Measurements from ENCODE around the gene PACSIN2. TPM values are rescaled to one million over a fixed set of nuclear protein-coding genes. Genes with fewer than 3 reads are reported as not detected.

Gene PACSIN2
- total RNA-seq (10 to 100 TPM; 44.2 to 52.3 (median 48.3) TPM), polyA plus RNA-seq (100 to 1,000 TPM in 1 of 3 donors, 10 to 100 TPM in 2; 75.1 to 126 (median 91.4) TPM)

GRCh38 chr22:43014869-43015676 is at the start of gene PACSIN2:
PACSIN2 (minus strand) TSS chr22:43015149; CDS start chr22:42912080, 103,069 bp downstream.
- H3K36me3 ChIP-seq: no peaks in the 10 kb centered on the region
- H3K9me3 ChIP-seq: no peaks in the 10 kb centered on the region
- peaks cover 0 to 33% (median 29%) of the 10 kb centered on the region in 4 donors for H3K4me1 ChIP-seq
- DNase-seq: peak; percentile 100
- intact Hi-C loops (cut with DNase I): loop anchor here (2.0 to 10.0 kb wide), 6 partner anchors 20 to 370 kb away; partner anchors contain the start of genes ARFGAP3, ATP5MGL and CYB5R3
- H3K27ac ChIP-seq: peak within 1 kb of the TSS; percentile 80 to 88 (median 87)
- WGBS, 2 donors: 0% methylated on average over 85 of the region's 85 CpGs
- peak within 1 kb of the TSS; percentile 89 to 96 (median 92) for H3K4me3 ChIP-seq
- TF ChIP-seq POLR2A (IDR thresholded peaks at IDR 0.05): peak; percentile 83 to 93
- TF ChIP-seq EP300 (IDR thresholded peaks at IDR 0.05): no peak
- peak; percentile 91 to 98 (median 97) for TF ChIP-seq POLR2AphosphoS5 (IDR thresholded peaks at IDR 0.05)
- TF ChIP-seq CTCF (IDR thresholded peaks at IDR 0.05): no peak
- H3K27me3 ChIP-seq: no peaks in the 10 kb centered on the region

GRCh38 chr22:43060183-43060582 is 45.2 kb upstream of the PACSIN2 start:
- H3K9me3 ChIP-seq: no peaks in the 10 kb centered on the region
- no peak overlapping the region for H3K27ac ChIP-seq
- intact Hi-C loops (cut with DNase I): no loop called here
- H3K36me3 ChIP-seq: peaks cover 9 to 49% (median 12%) of the 10 kb centered on the region in 4 donors
- no peaks in the 10 kb centered on the region for H3K27me3 ChIP-seq
- TF ChIP-seq CTCF (IDR thresholded peaks at IDR 0.05) (peak in 1 of 4 experiments; percentile 19), POLR2AphosphoS5 (IDR thresholded peaks at IDR 0.05) (no peak), POLR2A (IDR thresholded peaks at IDR 0.05) (no peak), EP300 (IDR thresholded peaks at IDR 0.05) (no peak)
- no peaks in the 10 kb centered on the region for H3K4me1 ChIP-seq
- no peak overlapping the region for H3K4me3 ChIP-seq
- no peak for DNase-seq
- WGBS, 2 donors: 64 to 71% methylated on average over 5 of the region's 5 CpGs

GRCh38 chr22:43057641-43058040 is 42.7 kb upstream of the PACSIN2 start:
- Histone ChIP-seq H3K27ac (no peak overlapping the region), H3K27me3 (no peaks in the 10 kb centered on the region), H3K36me3 (peaks cover 5 to 35% (median 8%) of the 10 kb centered on the region in 4 donors), H3K4me3 (no peak overlapping the region), H3K4me1 (no peaks in the 10 kb centered on the region), H3K9me3 (no peaks in the 10 kb centered on the region)
- intact Hi-C loops (cut with DNase I): no loop called here
- WGBS, 2 donors: 91 to 92% methylated on average over 7 of the region's 7 CpGs
- no peak for TF ChIP-seq EP300 (IDR thresholded peaks at IDR 0.05)
- TF ChIP-seq POLR2A (IDR thresholded peaks at IDR 0.05): no peak
- no peak for TF ChIP-seq POLR2AphosphoS5 (IDR thresholded peaks at IDR 0.05)
- TF ChIP-seq CTCF (IDR thresholded peaks at IDR 0.05): no peak
- no peak for DNase-seq

GRCh38 chr22:43053176-43053575 is 38.2 kb upstream of the PACSIN2 start:
- Histone ChIP-seq H3K27me3 (no peaks in the 10 kb centered on the region), H3K4me1 (no peaks in the 10 kb centered on the region), H3K36me3 (peaks cover 0 to 22% (median 0%) of the 10 kb centered on the region in 4 donors), H3K27ac (no peak overlapping the region), H3K9me3 (no peaks in the 10 kb centered on the region), H3K4me3 (no peak overlapping the region)
- DNase-seq: no peak
- 95 to 97% methylated on average over 7 of the region's 7 CpGs for WGBS, 2 donors
- TF ChIP-seq POLR2A (IDR thresholded peaks at IDR 0.05): no peak
- TF ChIP-seq POLR2AphosphoS5 (IDR thresholded peaks at IDR 0.05): no peak
- intact Hi-C loops (cut with DNase I): no loop called here

GRCh38 chr22:43050995-43051394 is 36.0 kb upstream of the PACSIN2 start:
- H3K36me3 ChIP-seq: peaks cover 0 to 29% (median 0%) of the 10 kb centered on the region in 4 donors
- no peak overlapping the region for H3K4me3 ChIP-seq
- 88 to 90% methylated on average over 10 of the region's 10 CpGs for WGBS, 2 donors
- intact Hi-C loops (cut with DNase I): no loop called here
- no peak overlapping the region for H3K27ac ChIP-seq
- no peaks in the 10 kb centered on the region for H3K9me3 ChIP-seq
- TF ChIP-seq POLR2AphosphoS5 (IDR thresholded peaks at IDR 0.05) (no peak), EP300 (IDR thresholded peaks at IDR 0.05) (no peak), CTCF (IDR thresholded peaks at IDR 0.05) (no peak), POLR2A (IDR thresholded peaks at IDR 0.05) (no peak)
- no peaks in the 10 kb centered on the region for H3K27me3 ChIP-seq
- DNase-seq: no peak
- H3K4me1 ChIP-seq: no peaks in the 10 kb centered on the region

All from sigmoid colon (tissue), 7 donors.